NB4 (cell line): ENCODE results near the gene HNRNPA2B1.

Experiments
- MYC ChIP-seq: IDR thresholded peaks from 2 replicates; pipeline ENCODE4 v1.6.1; 2011; ENCODE audit warnings: low read depth, low read length
- TF ChIP-seq, protein P1 (sequence below): IDR thresholded peaks from 2 replicates; pipeline ENCODE4 v1.6.1; 2011; ENCODE audit warnings: low read depth, low read length
- TF ChIP-seq, protein P2 (sequence below): IDR thresholded peaks from one replicate; pipeline ENCODE4 v1.5.1; 2012; ENCODE audit warnings: low read depth, low read length

GRCh38 chr7:26178272-26178960 lies 22.1 kb downstream of the HNRNPA2B1 start:
- TF ChIP-seq, protein P1, sequence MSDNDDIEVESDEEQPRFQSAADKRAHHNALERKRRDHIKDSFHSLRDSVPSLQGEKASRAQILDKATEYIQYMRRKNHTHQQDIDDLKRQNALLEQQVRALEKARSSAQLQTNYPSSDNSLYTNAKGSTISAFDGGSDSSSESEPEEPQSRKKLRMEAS: no peak
- no peak for TF ChIP-seq MYC
- TF ChIP-seq, protein P2, sequence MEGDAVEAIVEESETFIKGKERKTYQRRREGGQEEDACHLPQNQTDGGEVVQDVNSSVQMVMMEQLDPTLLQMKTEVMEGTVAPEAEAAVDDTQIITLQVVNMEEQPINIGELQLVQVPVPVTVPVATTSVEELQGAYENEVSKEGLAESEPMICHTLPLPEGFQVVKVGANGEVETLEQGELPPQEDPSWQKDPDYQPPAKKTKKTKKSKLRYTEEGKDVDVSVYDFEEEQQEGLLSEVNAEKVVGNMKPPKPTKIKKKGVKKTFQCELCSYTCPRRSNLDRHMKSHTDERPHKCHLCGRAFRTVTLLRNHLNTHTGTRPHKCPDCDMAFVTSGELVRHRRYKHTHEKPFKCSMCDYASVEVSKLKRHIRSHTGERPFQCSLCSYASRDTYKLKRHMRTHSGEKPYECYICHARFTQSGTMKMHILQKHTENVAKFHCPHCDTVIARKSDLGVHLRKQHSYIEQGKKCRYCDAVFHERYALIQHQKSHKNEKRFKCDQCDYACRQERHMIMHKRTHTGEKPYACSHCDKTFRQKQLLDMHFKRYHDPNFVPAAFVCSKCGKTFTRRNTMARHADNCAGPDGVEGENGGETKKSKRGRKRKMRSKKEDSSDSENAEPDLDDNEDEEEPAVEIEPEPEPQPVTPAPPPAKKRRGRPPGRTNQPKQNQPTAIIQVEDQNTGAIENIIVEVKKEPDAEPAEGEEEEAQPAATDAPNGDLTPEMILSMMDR: no peak
